Cardiac fibroblast (primary cell): ENCODE measurements around the gene PRMT6.
A peak's percentile ranks its signal among the peaks of the same experiment; 100 is the strongest.
"Not testable (repeated sequence)": the region's sequence is repeated elsewhere in the genome, so short reads cannot be mapped to it uniquely, and the experiment has no call there.

Experiments used
- DNase-seq, 2 donors: peaks; one replicate each; pipeline versions ENCODE4 v3.0.0 to v3.0.0-alpha.2; 2010; ENCODE audit warnings: low read depth in 2 of 2
- H3K4me3 ChIP-seq, 2 donors: replicated peaks in 1 of 2; 1 replicate in 1 of 2; 2 replicates in 1 of 2; pipeline ENCODE4 v1.5.1; 2011; ENCODE audit warnings: low read depth in 2 of 2, low read length in 2 of 2, mild to moderate bottlenecking in 2 of 2, moderate library complexity in 1 of 2
- TF ChIP-seq, protein P1 (sequence below): IDR thresholded peaks from one replicate; pipeline ENCODE4 v1.5.1; 2011; ENCODE audit warnings: low read depth, mild to moderate bottlenecking, low read length, inconsistent platforms

PRMT6 gene

DNA sequence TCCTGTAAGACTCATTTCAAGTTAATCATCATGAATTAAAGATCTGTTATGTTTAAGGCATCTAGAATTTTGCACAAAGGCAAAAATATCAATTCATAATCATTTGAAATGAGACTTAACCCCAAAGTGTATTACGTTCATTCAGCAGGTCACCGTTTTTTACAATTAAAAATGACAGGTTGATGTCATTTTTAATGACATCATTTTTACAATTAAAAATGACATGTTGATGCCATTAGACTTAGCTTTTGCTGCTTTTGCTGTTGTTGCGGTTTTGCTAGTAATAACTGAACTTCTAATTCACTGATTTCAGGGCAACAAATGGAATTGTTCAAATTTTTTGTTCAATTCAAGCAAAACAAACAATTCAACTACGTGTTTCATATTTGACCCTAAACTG lies 17.0 kb downstream of the PRMT6 start:
- H3K4me3 ChIP-seq: no peak overlapping the region
- DNase-seq: no peak
- TF ChIP-seq, protein P1, sequence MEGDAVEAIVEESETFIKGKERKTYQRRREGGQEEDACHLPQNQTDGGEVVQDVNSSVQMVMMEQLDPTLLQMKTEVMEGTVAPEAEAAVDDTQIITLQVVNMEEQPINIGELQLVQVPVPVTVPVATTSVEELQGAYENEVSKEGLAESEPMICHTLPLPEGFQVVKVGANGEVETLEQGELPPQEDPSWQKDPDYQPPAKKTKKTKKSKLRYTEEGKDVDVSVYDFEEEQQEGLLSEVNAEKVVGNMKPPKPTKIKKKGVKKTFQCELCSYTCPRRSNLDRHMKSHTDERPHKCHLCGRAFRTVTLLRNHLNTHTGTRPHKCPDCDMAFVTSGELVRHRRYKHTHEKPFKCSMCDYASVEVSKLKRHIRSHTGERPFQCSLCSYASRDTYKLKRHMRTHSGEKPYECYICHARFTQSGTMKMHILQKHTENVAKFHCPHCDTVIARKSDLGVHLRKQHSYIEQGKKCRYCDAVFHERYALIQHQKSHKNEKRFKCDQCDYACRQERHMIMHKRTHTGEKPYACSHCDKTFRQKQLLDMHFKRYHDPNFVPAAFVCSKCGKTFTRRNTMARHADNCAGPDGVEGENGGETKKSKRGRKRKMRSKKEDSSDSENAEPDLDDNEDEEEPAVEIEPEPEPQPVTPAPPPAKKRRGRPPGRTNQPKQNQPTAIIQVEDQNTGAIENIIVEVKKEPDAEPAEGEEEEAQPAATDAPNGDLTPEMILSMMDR: no peak

DNA sequence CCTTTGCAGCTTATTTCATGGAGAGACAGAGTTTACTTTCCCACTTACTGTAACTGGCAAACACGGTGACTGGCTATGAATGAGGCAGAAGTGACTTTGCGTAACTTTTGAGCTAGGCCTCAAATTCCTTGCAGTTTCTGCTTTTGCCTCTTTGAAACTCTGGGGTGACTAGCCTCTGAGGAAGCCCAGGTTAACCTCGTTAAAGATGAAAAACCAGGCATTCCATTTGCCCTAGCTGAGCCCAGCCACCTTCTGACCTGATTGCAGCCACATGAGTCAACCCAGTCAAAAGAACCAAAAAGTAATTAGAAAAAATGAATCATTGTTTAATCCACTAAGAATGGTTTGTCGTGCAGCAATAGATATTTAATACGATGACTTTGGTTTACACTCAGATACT lies 20.4 kb downstream of the PRMT6 start:
- TF ChIP-seq, protein P1: no peak
- peak; percentile 0 to 75 for DNase-seq
- H3K4me3 ChIP-seq: no peak overlapping the region

DNA sequence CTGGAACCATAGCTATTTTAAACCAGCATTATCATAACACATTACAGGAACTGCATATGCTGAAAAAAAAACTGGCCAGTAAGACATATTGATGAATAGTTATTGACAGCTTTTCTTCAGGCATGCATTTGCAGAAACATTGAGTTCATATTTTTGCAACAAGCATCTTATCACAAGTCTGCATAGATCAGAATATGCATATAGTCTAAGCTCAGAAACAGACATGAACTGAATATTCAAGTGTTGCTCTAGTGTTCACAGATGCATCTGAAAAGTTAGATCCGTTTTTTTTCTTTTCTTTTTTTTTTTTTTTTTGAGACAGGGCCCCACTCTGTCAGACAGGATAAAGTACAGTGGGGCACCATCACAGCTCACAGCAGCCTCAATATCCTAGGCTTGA lies 22.8 kb downstream of the PRMT6 start:
- DNase-seq: no peak
- H3K4me3 ChIP-seq: no peak overlapping the region
- TF ChIP-seq, protein P1: no peak

DNA sequence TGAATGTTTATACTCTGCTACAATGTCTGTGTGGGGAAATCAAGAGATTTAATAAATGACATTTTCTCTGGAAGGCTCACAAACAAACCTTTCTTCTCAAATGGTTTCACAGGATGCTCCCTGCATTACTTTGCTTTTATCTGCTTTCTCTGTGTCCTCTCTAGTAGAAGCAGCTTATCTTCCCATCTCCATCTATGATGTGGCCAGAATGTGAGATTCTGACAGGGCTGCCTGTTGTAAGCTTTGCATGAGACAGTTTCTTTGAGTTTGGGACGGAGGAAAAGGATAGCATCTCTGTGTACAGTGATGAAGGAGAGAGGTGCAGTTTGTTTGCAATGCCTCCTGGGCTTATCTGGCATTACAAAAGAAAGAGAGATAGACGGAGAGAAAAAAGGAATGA lies 24.6 kb downstream of the PRMT6 start:
- H3K4me3 ChIP-seq: no peak overlapping the region
- no peak for DNase-seq
- TF ChIP-seq, protein P1: no peak

DNA sequence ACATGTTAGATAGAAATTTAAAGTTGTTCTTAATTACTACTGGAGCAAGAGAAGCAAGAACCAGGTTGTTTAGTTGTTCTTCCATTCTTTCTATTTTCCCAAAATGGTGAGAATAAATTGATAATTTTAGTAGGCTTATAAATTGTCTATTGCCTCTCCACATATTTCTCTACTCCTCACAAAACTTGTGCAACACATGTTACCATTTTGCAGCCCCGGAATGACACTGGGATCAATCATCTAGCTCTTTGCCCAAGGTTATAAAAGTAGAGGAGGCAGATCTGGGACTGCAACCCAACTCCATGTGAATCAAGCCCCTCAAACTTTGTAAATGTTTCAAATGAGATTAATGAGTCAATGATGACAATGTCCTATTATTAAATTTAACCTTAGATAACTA lies 34.9 kb downstream of the PRMT6 start:
- TF ChIP-seq, protein P1: no peak
- H3K4me3 ChIP-seq: no peak overlapping the region
- DNase-seq: no peak

DNA sequence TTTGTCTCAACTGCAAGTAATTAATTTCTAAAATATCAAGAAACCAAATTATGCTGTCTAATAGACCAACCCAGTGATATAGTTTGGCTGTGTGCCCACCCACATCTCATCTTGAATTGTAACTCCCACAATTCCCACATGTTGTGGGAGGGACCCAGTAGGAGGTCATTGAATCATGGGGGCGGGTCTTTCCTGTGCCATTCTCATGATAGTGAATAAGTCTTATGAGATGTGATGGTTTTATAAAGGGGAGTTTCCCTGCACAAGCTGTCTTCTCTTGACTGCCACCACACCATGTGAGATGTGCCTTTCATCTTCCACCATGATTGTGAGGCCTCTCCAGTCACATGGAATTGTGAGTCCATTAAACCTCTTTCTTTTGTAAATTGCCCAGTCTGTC lies 36.9 kb downstream of the PRMT6 start:
- not testable (repeated sequence) for H3K4me3 ChIP-seq, DNase-seq

DNA sequence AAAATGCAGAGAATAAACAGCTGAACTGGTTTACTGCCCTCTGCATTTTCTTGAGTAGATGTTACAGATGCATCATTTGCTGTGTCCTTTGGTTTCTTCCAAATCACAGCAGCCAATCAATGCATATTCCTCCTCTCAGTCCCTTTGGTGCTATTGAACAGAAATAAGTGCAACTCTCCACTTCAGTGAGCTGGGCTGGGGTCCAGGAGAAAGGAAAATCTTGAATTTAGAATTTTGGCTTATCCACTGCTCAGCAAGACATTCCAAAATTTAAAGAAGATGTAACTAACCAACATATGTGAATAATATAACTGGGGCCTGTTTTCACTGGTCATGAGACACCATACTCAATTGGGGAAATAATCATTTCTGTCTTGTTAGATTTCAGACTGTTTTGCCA lies 39.2 kb downstream of the PRMT6 start:
- no peak for DNase-seq
- TF ChIP-seq, protein P1: no peak
- no peak overlapping the region for H3K4me3 ChIP-seq
